Stomach (tissue), 9 donors: Measurements from ENCODE around the gene USP6NL. TPM values are rescaled to one million over a fixed set of nuclear protein-coding genes. Genes with fewer than 3 reads are reported as not detected.

Source experiments
- DNase-seq, 2 donors: peaks; one replicate each; pipeline versions ENCODE4 v3.0.0 to v3.0.0-alpha.2; 2013 to 2019
- H3K27ac ChIP-seq, 5 donors: fragments of 200-600 bp in 4 of 5; sonication (generic) in 4 of 5; one replicate each; pipeline ENCODE4 v1.5.1; 2013 to 2019; ENCODE audit warnings: mild to moderate bottlenecking in 1 of 5, moderate library complexity in 1 of 5
- H3K27me3 ChIP-seq, 3 donors: fragments of 200-600 bp; sonication (generic); one replicate each; pipeline ENCODE4 v1.5.1; 2017 to 2019; ENCODE audit warnings: mixed run types in 1 of 3
- H3K36me3 ChIP-seq, 4 donors: fragments of 200-600 bp; sonication (generic); 1 replicate in 3 of 4; 2 replicates in 1 of 4; pipeline ENCODE4 v1.5.1; 2016 to 2019
- H3K4me1 ChIP-seq, 4 donors: fragments of 200-600 bp; sonication (generic); one replicate each; pipeline ENCODE4 v1.5.1; 2016 to 2019
- H3K4me3 ChIP-seq, 4 donors: fragments of 200-600 bp; sonication (generic) in 3 of 4; one replicate each; pipeline ENCODE4 v1.5.1; 2016 to 2019; ENCODE audit warnings: mild to moderate bottlenecking in 1 of 4
- H3K9me3 ChIP-seq, 4 donors: fragments of 200-600 bp; sonication (generic); one replicate each; pipeline ENCODE4 v1.5.1; 2016 to 2019
- EP300 ChIP-seq: sonication (generic); formaldehyde crosslinking; IDR thresholded peaks from one replicate; pipeline ENCODE4 v1.6.1; 2017; ENCODE audit warnings: antibody characterized with exemption
- POLR2A ChIP-seq, 4 donors: fragments of 450-650 bp; IDR thresholded peaks; one replicate each; pipeline ENCODE4 v1.6.1; 2016; ENCODE audit warnings: antibody characterized with exemption in 4 of 4, control low read depth in 2 of 4, mild to moderate bottlenecking in 1 of 4, moderate library complexity in 1 of 4
- POLR2AphosphoS5 ChIP-seq, 3 donors: sonication (generic); formaldehyde crosslinking; IDR thresholded peaks; one replicate each; pipeline ENCODE4 v1.6.1; 2016; ENCODE audit warnings: antibody characterized with exemption in 3 of 3
- WGBS, 5 donors: extraction: QIAGEN DNeasy Blood & Tissue Kit in 3 of 5; methylation state at CpG; one replicate each; pipeline versions ENCODE4 v1.1.5 to v1.1.7; 2013 to 2018; 5-methylcytosine and 5-hydroxymethylcytosine counted together
- intact Hi-C: fragments of 100-400 bp; cut with DNase I; formaldehyde crosslinking; loops from one replicate; pipeline ENCODE4 v1.15.1; 2023; ENCODE audit warnings: low total_unique reads
- polyA plus RNA-seq, 3 donors: library from polyadenylated mRNA; stranded (reverse); fragments of 200-250 nt; gene quantifications; one replicate each; pipeline ENCODE4 v1.2.3, GENCODE V29; 2013
- total RNA-seq, 5 donors: library from RNA; depleted of rRNA; stranded (reverse); fragments of >200 nt; gene quantifications; one replicate each; pipeline versions ENCODE4 v1.1.0 to v1.2.3, GENCODE V29; 2014 to 2016
- TF ChIP-seq, protein P1 (sequence below), 7 experiments: fragments of 450-650 bp in 4 of 7; fragments of 200-600 bp in 3 of 7; sonication (generic) in 3 of 7; IDR thresholded peaks; one replicate each; pipeline ENCODE4 v1.5.1; 2016 to 2019; ENCODE audit warnings: antibody characterized with exemption in 7 of 7, control low read depth in 2 of 7, mild to moderate bottlenecking in 1 of 7
- donor health status: healthy with polysubstance abuse.
- donor health status: Bipolar disorder and iron deficiency.
- donor health status: healthy.

Gene USP6NL
- total and polyA plus RNA-seq, 8 donors = 4.7 to 31.5 (median 6.3) TPM

DNA sequence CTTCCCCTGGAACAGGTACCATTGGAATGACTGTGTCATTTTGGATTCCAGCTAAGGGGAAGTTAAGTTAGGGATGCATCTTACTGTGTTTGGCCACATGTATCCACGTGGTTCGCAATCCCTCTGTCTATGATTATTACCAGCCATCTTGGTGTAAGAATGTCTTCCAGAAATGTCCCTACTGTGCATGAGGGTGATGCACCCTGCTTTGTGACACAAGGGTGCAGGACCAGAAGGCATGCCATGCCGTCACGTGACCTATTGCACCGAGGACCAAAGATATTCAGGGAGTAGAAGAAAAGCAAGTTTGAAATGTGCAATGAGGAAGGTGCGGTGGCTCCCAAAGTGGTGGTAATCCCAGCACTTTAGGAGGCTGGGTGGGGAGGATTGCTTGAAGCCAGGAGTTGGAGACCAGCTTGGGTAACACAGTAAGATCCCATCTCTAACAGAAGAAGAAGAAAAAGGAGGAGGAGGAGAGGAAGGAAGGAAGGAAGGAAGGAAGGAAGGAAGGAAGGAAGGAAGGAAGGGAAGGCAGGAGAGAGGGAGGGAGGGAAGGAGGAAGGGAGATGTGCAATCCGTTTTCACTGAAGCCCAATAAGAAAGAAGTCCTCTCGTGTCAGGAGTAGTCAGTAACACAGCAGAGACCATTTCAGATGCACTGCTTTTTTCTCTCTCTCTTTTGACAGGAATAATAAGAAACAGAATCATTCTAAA is 42.5 kb upstream of the USP6NL start:
- Histone ChIP-seq H3K4me1 (no peaks in the 10 kb centered on the region), H3K9me3 (no peaks in the 10 kb centered on the region), H3K27ac (no peak overlapping the region), H3K4me3 (no peak overlapping the region), H3K36me3 (no peaks in the 10 kb centered on the region), H3K27me3 (no peaks in the 10 kb centered on the region)
- DNase-seq = no peak
- intact Hi-C loops = no loop called here
- 78 to 92% (median 85%) methylated on average over 8 of the region's 8 CpGs for WGBS, 5 donors
- TF ChIP-seq EP300 (no peak), POLR2A (IDR thresholded peaks at IDR 0.05) (no peak), POLR2AphosphoS5 (IDR thresholded peaks at IDR 0.05) (no peak)
- TF ChIP-seq, protein P1, sequence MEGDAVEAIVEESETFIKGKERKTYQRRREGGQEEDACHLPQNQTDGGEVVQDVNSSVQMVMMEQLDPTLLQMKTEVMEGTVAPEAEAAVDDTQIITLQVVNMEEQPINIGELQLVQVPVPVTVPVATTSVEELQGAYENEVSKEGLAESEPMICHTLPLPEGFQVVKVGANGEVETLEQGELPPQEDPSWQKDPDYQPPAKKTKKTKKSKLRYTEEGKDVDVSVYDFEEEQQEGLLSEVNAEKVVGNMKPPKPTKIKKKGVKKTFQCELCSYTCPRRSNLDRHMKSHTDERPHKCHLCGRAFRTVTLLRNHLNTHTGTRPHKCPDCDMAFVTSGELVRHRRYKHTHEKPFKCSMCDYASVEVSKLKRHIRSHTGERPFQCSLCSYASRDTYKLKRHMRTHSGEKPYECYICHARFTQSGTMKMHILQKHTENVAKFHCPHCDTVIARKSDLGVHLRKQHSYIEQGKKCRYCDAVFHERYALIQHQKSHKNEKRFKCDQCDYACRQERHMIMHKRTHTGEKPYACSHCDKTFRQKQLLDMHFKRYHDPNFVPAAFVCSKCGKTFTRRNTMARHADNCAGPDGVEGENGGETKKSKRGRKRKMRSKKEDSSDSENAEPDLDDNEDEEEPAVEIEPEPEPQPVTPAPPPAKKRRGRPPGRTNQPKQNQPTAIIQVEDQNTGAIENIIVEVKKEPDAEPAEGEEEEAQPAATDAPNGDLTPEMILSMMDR (IDR thresholded peaks at IDR 0.05) = no peak

DNA sequence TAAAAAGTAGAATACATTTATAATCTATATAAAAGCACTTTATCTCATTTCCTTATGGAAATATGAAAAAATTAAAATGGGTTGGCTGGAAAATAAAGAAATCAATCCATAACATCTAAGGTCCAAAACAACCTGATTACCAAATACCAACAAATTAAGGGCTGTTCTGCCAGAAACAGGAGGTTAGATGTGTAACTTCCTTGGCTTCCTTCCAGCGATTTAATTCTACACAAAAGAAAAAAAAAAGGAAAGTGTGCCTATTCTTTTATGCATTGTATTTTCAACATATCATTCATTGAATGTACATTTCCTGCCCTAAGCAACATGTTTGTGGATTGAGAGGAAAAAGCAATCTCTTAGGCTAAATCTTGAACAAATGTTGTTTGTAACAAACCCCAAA is 36.2 kb upstream of the USP6NL start:
- no peaks in the 10 kb centered on the region for H3K4me1 ChIP-seq
- H3K36me3 ChIP-seq = no peaks in the 10 kb centered on the region
- H3K4me3 ChIP-seq = no peak overlapping the region
- DNase-seq = no peak
- no peak overlapping the region for H3K27ac ChIP-seq
- WGBS, 5 donors = 11 to 35% (median 30%) methylated on average over 1 of the region's 1 CpG
- intact Hi-C loops = no loop called here
- TF ChIP-seq, protein P1 (IDR thresholded peaks at IDR 0.05) = no peak
- TF ChIP-seq EP300 (no peak), POLR2A (IDR thresholded peaks at IDR 0.05) (no peak), POLR2AphosphoS5 (IDR thresholded peaks at IDR 0.05) (no peak)
- no peaks in the 10 kb centered on the region for H3K9me3 ChIP-seq
- H3K27me3 ChIP-seq = no peaks in the 10 kb centered on the region

DNA sequence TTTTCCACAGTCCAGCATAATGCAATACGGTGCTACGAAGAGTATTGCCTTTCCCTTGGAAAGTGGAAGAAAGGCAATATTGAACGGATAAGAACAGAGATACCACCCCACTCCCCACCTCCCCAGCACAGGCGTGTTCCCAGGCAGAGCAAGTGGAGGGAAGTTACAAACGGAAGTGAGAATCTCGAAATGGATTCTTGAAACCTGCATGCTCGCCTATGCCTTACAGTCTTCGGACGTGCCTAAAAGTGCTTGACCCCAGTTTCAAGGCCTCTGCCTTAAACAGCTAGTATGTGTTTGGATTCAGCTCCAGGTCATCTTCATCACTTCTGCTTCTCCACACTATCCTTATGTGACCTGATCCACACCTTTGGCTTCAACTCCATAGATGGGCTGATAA is 35.0 kb upstream of the USP6NL start:
- 80 to 86% (median 84%) methylated on average over 9 of the region's 9 CpGs for WGBS, 5 donors
- no peaks in the 10 kb centered on the region for H3K4me1 ChIP-seq
- no peak for DNase-seq
- no peaks in the 10 kb centered on the region for H3K27me3 ChIP-seq
- no peaks in the 10 kb centered on the region for H3K9me3 ChIP-seq
- no peaks in the 10 kb centered on the region for H3K36me3 ChIP-seq
- TF ChIP-seq EP300 (no peak), POLR2A (IDR thresholded peaks at IDR 0.05) (no peak), POLR2AphosphoS5 (IDR thresholded peaks at IDR 0.05) (no peak)
- TF ChIP-seq, protein P1 (IDR thresholded peaks at IDR 0.05) = no peak
- H3K27ac ChIP-seq = no peak overlapping the region
- intact Hi-C loops = no loop called here
- H3K4me3 ChIP-seq = no peak overlapping the region

DNA sequence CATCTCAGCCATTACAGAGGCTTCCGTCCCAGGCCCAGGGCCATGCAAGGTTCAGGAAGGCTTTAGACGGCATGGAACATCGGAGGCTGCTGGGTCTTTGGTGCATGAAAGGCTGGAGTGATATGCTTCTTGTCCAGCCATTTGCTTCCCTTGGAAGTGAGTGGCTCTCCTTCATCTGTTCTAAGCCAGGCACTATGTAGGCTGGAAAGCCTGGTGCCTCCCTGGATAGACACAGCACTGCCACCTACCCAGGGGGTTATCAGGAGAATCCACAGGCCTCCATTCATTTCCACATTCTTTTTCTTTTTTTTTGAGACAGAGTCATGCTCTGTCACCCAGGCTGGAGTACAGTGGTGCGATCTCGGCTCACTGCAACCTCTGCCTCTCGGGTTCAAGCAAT is 31.6 kb upstream of the USP6NL start:
- intact Hi-C loops = no loop called here
- Histone ChIP-seq H3K9me3 (no peaks in the 10 kb centered on the region), H3K27ac (no peak overlapping the region), H3K36me3 (no peaks in the 10 kb centered on the region), H3K4me3 (no peak overlapping the region), H3K27me3 (no peaks in the 10 kb centered on the region), H3K4me1 (peaks cover 0 to 7% (median 0%) of the 10 kb centered on the region in 4 donors)
- 94 to 98% (median 97%) methylated on average over 6 of the region's 6 CpGs for WGBS, 5 donors
- DNase-seq = no peak
- TF ChIP-seq EP300 = no peak
- no peak for TF ChIP-seq POLR2A (IDR thresholded peaks at IDR 0.05)
- TF ChIP-seq, protein P1 (IDR thresholded peaks at IDR 0.05) = no peak
- TF ChIP-seq POLR2AphosphoS5 (IDR thresholded peaks at IDR 0.05) = no peak
